Measurements from ENCODE around the gene FOXJ3.
A peak's percentile ranks its signal among the peaks of the same experiment; 100 is the strongest.

FOXJ3 gene

DNA sequence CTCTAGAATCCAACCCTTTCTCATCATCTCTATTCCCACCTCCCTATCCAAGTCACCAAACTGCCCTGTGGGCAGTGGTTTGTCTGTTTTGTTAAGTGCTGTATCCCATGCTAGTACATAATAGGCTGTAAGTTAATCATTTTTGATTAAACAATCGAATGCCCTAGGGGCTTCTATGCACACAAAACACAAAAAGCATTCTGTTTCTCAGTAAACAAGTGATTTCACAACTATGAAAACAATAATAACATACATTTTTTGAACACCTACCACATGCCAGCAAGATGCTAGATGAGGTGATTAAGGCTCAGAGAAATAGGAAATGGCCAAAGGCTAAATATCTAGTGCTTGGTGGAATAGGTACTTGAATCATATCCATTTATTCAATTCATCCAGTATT is 186.9 kb downstream of the FOXJ3 start:
- no peak overlapping the region for H3K4me2 ChIP-seq (ENCODE audit: low read depth, low read length, poor library complexity, severe bottlenecking)
- H3F3A ChIP-seq (ENCODE audit: insufficient read depth): no peaks in the 10 kb centered on the region
- no peaks in the 10 kb centered on the region for H3K27me3 ChIP-seq (ENCODE audit: low read length)
- no peaks in the 10 kb centered on the region for H3K36me3 ChIP-seq (ENCODE audit: low read length)
- no peak overlapping the region for H3K9ac ChIP-seq (ENCODE audit: low read length)
- TF ChIP-seq, protein P1, sequence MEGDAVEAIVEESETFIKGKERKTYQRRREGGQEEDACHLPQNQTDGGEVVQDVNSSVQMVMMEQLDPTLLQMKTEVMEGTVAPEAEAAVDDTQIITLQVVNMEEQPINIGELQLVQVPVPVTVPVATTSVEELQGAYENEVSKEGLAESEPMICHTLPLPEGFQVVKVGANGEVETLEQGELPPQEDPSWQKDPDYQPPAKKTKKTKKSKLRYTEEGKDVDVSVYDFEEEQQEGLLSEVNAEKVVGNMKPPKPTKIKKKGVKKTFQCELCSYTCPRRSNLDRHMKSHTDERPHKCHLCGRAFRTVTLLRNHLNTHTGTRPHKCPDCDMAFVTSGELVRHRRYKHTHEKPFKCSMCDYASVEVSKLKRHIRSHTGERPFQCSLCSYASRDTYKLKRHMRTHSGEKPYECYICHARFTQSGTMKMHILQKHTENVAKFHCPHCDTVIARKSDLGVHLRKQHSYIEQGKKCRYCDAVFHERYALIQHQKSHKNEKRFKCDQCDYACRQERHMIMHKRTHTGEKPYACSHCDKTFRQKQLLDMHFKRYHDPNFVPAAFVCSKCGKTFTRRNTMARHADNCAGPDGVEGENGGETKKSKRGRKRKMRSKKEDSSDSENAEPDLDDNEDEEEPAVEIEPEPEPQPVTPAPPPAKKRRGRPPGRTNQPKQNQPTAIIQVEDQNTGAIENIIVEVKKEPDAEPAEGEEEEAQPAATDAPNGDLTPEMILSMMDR (IDR thresholded peaks at IDR 0.05; ENCODE audit: insufficient read depth, low read length, poor library complexity, severe bottlenecking): no peak
- no peak for TF ChIP-seq EZH2phosphoT487 (conservative IDR thresholded peaks at IDR 0.05; ENCODE audit: low read length)
- no peak overlapping the region for H3K4me3 ChIP-seq (ENCODE audit: insufficient read depth, low read length, poor library complexity, severe bottlenecking)
- H3K79me2 ChIP-seq (ENCODE audit: insufficient read depth, low read length): no peaks in the 10 kb centered on the region
- no peaks in the 10 kb centered on the region for H3K9me3 ChIP-seq (ENCODE audit: insufficient read depth, low read length)
- no peaks in the 10 kb centered on the region for H4K20me1 ChIP-seq (ENCODE audit: low read depth, low read length)
- H3K27ac ChIP-seq (ENCODE audit: low read depth, low read length): no peak overlapping the region
- H3K9me2 ChIP-seq (replicated peaks; ENCODE audit: insufficient read depth, low read length): no peaks in the 10 kb centered on the region
- no peak overlapping the region for H2AFZ ChIP-seq (ENCODE audit: low read depth, low read length, severe bottlenecking)

DNA sequence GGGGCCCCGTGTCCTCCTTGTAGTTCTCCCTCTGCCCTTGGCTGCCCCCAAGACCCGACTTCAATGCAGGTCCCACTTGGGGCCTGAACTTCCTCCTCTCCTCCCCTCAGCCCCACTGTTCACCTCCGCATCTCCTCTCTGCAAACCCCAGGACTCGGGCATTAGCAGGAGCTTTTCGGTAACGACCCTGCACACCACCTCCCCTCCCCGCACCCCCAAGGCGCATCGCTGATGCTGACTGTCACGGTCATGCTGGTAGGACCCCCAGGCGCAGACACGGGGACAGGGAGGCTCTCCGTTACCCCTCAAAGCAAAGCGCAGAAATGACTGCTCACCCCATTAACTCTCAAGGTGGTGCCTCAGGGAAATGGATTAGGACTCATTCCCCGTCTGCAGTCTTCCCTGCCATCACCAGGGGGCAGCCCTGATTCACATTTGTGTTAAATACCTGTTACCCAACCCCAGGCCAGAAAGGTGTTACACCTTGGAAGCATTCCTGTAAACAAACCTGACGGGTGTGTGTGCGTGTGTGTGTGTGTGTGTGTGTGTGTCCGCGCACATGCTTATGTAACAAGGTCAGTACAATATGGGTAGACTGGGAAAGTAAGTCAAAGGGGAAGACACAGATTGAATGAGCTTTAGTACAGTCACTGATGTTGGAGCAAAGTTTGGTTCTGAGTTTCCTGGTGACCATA is 188.3 kb downstream of the FOXJ3 start:
- Histone ChIP-seq H3K9me2 (replicated peaks; ENCODE audit: insufficient read depth, low read length) (no peaks in the 10 kb centered on the region), H3K4me2 (ENCODE audit: low read depth, low read length, poor library complexity, severe bottlenecking) (no peak overlapping the region), H3F3A (ENCODE audit: insufficient read depth) (no peaks in the 10 kb centered on the region), H3K27me3 (ENCODE audit: low read length) (no peaks in the 10 kb centered on the region), H3K27ac (ENCODE audit: low read depth, low read length) (no peak overlapping the region), H3K36me3 (ENCODE audit: low read length) (no peaks in the 10 kb centered on the region), H3K79me2 (ENCODE audit: insufficient read depth, low read length) (no peaks in the 10 kb centered on the region), H4K20me1 (ENCODE audit: low read depth, low read length) (no peaks in the 10 kb centered on the region), H2AFZ (ENCODE audit: low read depth, low read length, severe bottlenecking) (no peak overlapping the region), H3K9ac (ENCODE audit: low read length) (no peak overlapping the region), H3K4me3 (ENCODE audit: insufficient read depth, low read length, poor library complexity, severe bottlenecking) (no peak overlapping the region), H3K9me3 (ENCODE audit: insufficient read depth, low read length) (no peaks in the 10 kb centered on the region)
- TF ChIP-seq, protein P1 (IDR thresholded peaks at IDR 0.05; ENCODE audit: insufficient read depth, low read length, poor library complexity, severe bottlenecking): peak; percentile 83
- TF ChIP-seq EZH2phosphoT487 (conservative IDR thresholded peaks at IDR 0.05; ENCODE audit: low read length): no peak

DNA sequence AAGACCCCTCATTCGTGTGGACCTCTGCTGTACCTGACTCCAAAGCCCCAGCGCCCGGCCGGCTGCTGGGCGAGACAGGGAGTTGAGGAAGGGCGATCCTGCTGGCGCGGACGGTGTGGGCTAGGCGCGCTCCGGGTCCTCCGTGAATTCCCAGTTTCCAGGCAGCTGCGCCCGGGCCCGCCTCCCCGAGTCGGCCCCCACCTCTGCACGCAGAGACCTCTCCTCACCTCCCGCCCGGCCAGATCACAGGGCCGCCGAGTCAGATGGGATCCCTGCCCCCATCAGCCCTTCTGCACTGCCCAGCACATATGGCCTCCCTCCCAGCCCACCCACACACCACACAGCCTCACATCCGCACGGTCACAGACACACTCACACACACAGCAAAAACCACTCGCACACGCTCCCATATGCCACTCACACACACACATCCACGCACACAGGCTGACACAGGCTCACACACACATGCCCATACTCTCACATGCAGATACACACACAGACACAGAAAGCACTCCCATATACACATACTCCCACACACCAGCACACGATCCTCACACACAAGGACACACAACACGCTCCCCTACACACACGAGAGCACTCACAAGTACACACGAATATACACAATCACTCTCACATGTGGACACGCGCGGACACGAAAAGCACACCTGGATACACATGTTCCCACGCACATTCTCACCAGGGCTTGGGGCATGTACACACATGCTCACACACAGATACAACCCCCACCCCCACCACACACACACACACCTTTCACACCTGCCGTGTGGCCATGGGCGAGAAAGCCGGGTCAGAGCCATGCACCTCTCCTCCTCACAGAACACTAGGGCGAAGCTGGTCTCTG is 189.0 kb downstream of the FOXJ3 start:
- no peak overlapping the region for H3K4me3 ChIP-seq (ENCODE audit: insufficient read depth, low read length, poor library complexity, severe bottlenecking)
- no peaks in the 10 kb centered on the region for H3F3A ChIP-seq (ENCODE audit: insufficient read depth)
- no peaks in the 10 kb centered on the region for H3K9me2 ChIP-seq (replicated peaks; ENCODE audit: insufficient read depth, low read length)
- H3K27ac ChIP-seq (ENCODE audit: low read depth, low read length): no peak overlapping the region
- no peaks in the 10 kb centered on the region for H3K36me3 ChIP-seq (ENCODE audit: low read length)
- no peak for TF ChIP-seq EZH2phosphoT487 (conservative IDR thresholded peaks at IDR 0.05; ENCODE audit: low read length)
- TF ChIP-seq, protein P1 (IDR thresholded peaks at IDR 0.05; ENCODE audit: insufficient read depth, low read length, poor library complexity, severe bottlenecking): no peak
- no peak overlapping the region for H3K4me2 ChIP-seq (ENCODE audit: low read depth, low read length, poor library complexity, severe bottlenecking)
- no peaks in the 10 kb centered on the region for H3K9me3 ChIP-seq (ENCODE audit: insufficient read depth, low read length)
- H2AFZ ChIP-seq (ENCODE audit: low read depth, low read length, severe bottlenecking): no peak overlapping the region
- H3K79me2 ChIP-seq (ENCODE audit: insufficient read depth, low read length): no peaks in the 10 kb centered on the region
- H4K20me1 ChIP-seq (ENCODE audit: low read depth, low read length): no peaks in the 10 kb centered on the region
- no peaks in the 10 kb centered on the region for H3K27me3 ChIP-seq (ENCODE audit: low read length)
- H3K9ac ChIP-seq (ENCODE audit: low read length): no peak overlapping the region

All from SU-DHL-6 (cell line).